ENCODE measurements around the gene HEBP2.

DNA sequence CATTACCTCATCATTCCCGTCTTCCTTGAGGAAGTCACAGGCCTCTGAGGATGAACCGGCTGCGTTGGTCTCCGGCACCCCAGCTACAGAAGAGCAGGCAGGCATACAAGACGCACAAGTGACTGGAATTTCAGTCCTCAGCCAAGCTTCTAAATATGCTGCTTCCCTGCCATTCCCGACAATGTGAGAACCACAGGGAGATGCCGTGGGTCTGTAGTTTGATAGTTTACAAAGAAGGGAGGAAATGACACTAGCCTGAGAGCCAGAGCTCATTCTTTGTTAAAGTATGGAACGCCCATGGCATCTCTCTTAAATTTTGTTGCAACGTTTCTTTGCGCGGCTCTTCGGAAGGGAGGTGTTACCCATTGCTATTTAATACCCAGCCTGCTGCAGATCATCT is 25.7 kb downstream of the HEBP2 start:
- TF ChIP-seq, protein P1, sequence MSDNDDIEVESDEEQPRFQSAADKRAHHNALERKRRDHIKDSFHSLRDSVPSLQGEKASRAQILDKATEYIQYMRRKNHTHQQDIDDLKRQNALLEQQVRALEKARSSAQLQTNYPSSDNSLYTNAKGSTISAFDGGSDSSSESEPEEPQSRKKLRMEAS (IDR thresholded peaks at IDR 0.05), result no peak
- no peak for TF ChIP-seq RNF2 (IDR thresholded peaks at IDR 0.05; ENCODE audit: borderline replicate concordance, low read depth)
- TF ChIP-seq, protein P2, sequence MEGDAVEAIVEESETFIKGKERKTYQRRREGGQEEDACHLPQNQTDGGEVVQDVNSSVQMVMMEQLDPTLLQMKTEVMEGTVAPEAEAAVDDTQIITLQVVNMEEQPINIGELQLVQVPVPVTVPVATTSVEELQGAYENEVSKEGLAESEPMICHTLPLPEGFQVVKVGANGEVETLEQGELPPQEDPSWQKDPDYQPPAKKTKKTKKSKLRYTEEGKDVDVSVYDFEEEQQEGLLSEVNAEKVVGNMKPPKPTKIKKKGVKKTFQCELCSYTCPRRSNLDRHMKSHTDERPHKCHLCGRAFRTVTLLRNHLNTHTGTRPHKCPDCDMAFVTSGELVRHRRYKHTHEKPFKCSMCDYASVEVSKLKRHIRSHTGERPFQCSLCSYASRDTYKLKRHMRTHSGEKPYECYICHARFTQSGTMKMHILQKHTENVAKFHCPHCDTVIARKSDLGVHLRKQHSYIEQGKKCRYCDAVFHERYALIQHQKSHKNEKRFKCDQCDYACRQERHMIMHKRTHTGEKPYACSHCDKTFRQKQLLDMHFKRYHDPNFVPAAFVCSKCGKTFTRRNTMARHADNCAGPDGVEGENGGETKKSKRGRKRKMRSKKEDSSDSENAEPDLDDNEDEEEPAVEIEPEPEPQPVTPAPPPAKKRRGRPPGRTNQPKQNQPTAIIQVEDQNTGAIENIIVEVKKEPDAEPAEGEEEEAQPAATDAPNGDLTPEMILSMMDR (IDR thresholded peaks at IDR 0.05), result no peak
- no peak for TF ChIP-seq SMC3 (IDR thresholded peaks at IDR 0.05)
- TF ChIP-seq POLR2A (IDR thresholded peaks at IDR 0.05; ENCODE audit: low read length), result no peak
- TF ChIP-seq TP53 (CRISPR knock-in tag; IDR thresholded peaks at IDR 0.05), result no peak
- TF ChIP-seq JUN (IDR thresholded peaks at IDR 0.05), result no peak
- TF ChIP-seq EP300 (IDR thresholded peaks at IDR 0.05), result no peak
- TF ChIP-seq, protein P3, sequence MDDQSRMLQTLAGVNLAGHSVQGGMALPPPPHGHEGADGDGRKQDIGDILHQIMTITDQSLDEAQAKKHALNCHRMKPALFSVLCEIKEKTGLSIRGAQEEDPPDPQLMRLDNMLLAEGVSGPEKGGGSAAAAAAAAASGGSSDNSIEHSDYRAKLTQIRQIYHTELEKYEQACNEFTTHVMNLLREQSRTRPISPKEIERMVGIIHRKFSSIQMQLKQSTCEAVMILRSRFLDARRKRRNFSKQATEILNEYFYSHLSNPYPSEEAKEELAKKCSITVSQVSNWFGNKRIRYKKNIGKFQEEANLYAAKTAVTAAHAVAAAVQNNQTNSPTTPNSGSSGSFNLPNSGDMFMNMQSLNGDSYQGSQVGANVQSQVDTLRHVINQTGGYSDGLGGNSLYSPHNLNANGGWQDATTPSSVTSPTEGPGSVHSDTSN (IDR thresholded peaks at IDR 0.05), result no peak
- no peak for TF ChIP-seq CEBPB (IDR thresholded peaks at IDR 0.05)
- TF ChIP-seq, protein P4, sequence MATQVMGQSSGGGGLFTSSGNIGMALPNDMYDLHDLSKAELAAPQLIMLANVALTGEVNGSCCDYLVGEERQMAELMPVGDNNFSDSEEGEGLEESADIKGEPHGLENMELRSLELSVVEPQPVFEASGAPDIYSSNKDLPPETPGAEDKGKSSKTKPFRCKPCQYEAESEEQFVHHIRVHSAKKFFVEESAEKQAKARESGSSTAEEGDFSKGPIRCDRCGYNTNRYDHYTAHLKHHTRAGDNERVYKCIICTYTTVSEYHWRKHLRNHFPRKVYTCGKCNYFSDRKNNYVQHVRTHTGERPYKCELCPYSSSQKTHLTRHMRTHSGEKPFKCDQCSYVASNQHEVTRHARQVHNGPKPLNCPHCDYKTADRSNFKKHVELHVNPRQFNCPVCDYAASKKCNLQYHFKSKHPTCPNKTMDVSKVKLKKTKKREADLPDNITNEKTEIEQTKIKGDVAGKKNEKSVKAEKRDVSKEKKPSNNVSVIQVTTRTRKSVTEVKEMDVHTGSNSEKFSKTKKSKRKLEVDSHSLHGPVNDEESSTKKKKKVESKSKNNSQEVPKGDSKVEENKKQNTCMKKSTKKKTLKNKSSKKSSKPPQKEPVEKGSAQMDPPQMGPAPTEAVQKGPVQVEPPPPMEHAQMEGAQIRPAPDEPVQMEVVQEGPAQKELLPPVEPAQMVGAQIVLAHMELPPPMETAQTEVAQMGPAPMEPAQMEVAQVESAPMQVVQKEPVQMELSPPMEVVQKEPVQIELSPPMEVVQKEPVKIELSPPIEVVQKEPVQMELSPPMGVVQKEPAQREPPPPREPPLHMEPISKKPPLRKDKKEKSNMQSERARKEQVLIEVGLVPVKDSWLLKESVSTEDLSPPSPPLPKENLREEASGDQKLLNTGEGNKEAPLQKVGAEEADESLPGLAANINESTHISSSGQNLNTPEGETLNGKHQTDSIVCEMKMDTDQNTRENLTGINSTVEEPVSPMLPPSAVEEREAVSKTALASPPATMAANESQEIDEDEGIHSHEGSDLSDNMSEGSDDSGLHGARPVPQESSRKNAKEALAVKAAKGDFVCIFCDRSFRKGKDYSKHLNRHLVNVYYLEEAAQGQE (IDR thresholded peaks at IDR 0.05), result no peak
- TF ChIP-seq PHF8 (IDR thresholded peaks at IDR 0.05; ENCODE audit: borderline replicate concordance, low read depth), result no peak
- no peak for TF ChIP-seq RFX5 (IDR thresholded peaks at IDR 0.05)
